ENCODE measurements around the gene ATF2.

Gene ATF2

GRCh38 chr2:175136334-175137215, 31.4 kb downstream of the ATF2 start:
- no peak for DNase-seq (ENCODE audit: low read depth)
- no peak overlapping the region for H3K4me3 ChIP-seq (ENCODE audit: low read depth, low read length)
- TF ChIP-seq, protein P1, sequence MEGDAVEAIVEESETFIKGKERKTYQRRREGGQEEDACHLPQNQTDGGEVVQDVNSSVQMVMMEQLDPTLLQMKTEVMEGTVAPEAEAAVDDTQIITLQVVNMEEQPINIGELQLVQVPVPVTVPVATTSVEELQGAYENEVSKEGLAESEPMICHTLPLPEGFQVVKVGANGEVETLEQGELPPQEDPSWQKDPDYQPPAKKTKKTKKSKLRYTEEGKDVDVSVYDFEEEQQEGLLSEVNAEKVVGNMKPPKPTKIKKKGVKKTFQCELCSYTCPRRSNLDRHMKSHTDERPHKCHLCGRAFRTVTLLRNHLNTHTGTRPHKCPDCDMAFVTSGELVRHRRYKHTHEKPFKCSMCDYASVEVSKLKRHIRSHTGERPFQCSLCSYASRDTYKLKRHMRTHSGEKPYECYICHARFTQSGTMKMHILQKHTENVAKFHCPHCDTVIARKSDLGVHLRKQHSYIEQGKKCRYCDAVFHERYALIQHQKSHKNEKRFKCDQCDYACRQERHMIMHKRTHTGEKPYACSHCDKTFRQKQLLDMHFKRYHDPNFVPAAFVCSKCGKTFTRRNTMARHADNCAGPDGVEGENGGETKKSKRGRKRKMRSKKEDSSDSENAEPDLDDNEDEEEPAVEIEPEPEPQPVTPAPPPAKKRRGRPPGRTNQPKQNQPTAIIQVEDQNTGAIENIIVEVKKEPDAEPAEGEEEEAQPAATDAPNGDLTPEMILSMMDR (IDR thresholded peaks at IDR 0.05; ENCODE audit: control insufficient read depth, extremely low read depth, insufficient read depth): no peak

DNA sequence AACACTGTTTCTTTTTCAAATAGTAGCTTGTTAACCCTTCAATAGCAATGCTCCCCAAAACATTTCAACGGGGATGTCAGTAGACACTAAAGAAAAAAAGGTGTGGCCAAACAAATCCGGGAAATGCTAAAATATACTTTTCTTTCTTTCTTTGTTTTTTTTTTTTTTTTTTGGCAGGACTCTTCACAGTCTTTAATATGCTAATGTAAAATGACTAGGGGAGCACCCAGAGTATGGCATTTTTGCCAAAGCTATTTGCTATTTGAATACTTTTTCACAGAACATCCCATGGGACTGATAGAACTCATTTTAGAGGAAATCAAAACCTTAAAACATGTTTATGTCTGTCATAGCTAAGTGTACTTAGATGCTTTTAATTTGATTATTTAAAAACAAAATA, 32.1 kb downstream of the ATF2 start:
- TF ChIP-seq, protein P1 (IDR thresholded peaks at IDR 0.05; ENCODE audit: control insufficient read depth, extremely low read depth, insufficient read depth): no peak
- no peak for DNase-seq (ENCODE audit: low read depth)
- no peak overlapping the region for H3K4me3 ChIP-seq (ENCODE audit: low read depth, low read length)

GRCh38 chr2:175135177-175135576, 32.8 kb downstream of the ATF2 start:
- no peak for DNase-seq (ENCODE audit: low read depth)
- H3K4me3 ChIP-seq (ENCODE audit: low read depth, low read length): no peak overlapping the region
- TF ChIP-seq, protein P1 (IDR thresholded peaks at IDR 0.05; ENCODE audit: control insufficient read depth, extremely low read depth, insufficient read depth): no peak

DNA sequence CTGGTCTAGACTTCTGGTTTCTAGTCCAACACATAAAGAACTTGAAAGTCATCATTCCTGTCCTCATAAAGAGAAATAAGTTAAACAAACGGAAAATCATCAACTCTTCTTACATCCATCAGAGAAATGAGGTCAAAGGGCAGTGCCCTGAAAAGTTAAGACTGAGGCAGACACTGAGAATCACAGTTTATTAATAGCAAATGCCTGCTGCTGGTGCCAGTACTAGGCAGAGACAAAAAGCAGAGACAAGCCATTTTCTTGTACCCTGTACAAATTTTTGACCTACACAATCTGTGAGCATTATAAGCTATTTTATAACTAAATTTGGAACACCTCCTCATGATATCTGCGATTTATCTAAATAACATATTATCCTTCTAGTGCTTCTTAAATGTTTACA, 36.8 kb downstream of the ATF2 start:
- H3K4me3 ChIP-seq (ENCODE audit: low read depth, low read length): no peak overlapping the region
- TF ChIP-seq, protein P1 (IDR thresholded peaks at IDR 0.05; ENCODE audit: control insufficient read depth, extremely low read depth, insufficient read depth): no peak
- DNase-seq (ENCODE audit: low read depth): no peak

DNA sequence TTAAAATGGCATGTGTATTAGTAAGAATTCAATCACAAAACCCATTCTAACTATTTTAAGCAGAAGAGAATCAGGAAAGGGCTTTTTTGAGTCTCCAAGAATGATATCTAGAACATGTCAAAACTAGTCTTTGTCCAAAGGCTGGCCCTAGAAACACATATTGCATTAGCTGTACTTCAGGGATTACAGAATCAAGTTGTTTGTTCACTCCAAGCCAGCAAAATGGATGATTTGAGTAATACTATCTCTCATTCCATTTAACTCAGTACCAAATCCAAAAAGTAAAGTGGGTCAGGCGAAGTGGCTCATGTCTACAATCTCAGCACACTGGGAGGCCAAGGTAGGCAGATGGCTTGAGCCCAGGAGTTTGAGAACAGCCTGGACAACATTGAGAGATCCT, 41.3 kb downstream of the ATF2 start:
- H3K4me3 ChIP-seq (ENCODE audit: low read depth, low read length): no peak overlapping the region
- no peak for DNase-seq (ENCODE audit: low read depth)
- TF ChIP-seq, protein P1 (IDR thresholded peaks at IDR 0.05; ENCODE audit: control insufficient read depth, extremely low read depth, insufficient read depth): no peak

- TF ChIP-seq, protein P1 (IDR thresholded peaks at IDR 0.05; ENCODE audit: control insufficient read depth, extremely low read depth, insufficient read depth): no peak
- no peak overlapping the region for H3K4me3 ChIP-seq (ENCODE audit: low read depth, low read length)
- no peak for DNase-seq (ENCODE audit: low read depth)
These were observed 44.7 kb downstream of the ATF2 start for GRCh38 chr2:175123254-175123653.
